Measurements from ENCODE around the gene TFPT. TPM values are rescaled to one million over a fixed set of nuclear protein-coding genes. Genes with fewer than 3 reads are reported as not detected.

The TFPT gene
- total and polyA plus RNA-seq, 2 of the 13 experiments (the other 11 are each of a cell fraction or from before 2014, with no cell fraction given): 8.4 to 10.7 TPM

DNA sequence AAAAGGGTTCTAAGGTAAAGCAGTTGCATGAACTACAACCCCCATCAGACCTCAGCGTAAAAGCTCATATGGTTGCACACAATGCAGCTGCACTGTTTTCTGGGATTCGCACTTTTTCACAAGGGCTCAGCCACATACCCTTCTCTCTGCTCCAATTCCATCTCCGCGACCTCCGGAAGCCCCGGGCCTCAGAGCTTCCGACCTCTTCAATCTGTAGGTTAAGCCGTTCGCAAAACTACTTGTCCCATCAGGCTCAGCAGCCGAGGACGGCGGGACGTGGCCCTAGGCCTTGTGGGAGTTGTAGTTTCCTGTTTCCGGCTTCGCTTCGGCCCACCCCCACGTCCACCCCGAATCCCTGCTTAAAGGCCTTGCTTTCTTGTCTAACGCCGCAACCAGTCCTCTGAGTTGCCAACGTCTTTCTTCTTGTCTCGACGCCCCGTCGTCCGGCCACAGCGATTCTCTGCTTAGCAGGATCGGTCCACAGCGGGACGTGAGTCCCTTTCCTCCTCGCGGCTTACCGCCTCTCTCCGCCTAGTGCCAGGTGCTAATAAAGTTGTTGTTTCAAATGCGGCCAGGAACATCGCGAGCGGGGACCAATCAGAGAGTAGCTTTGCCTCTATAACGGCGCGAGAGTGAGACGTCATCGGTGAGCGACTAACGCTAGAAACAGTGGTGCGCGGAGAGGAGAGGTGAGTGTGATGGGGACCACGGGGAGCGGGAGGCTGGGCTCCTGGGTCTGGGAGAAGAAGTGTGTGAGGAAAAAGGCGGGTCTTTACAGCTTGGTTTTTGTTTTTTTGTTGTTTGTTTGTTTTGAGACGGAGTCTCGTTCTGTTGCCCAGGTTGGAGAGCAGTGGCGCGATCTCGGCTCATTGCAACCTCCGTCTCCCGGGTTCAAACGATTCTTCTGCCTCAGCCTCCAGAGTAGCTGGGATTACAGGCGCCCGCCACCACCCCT is at the start of gene TFPT, which contains the start of gene PRPF31 (continued):
- TF ChIP-seq, protein P1, sequence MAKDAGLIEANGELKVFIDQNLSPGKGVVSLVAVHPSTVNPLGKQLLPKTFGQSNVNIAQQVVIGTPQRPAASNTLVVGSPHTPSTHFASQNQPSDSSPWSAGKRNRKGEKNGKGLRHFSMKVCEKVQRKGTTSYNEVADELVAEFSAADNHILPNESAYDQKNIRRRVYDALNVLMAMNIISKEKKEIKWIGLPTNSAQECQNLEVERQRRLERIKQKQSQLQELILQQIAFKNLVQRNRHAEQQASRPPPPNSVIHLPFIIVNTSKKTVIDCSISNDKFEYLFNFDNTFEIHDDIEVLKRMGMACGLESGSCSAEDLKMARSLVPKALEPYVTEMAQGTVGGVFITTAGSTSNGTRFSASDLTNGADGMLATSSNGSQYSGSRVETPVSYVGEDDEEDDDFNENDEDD (CRISPR knock-in tag; IDR thresholded peaks at IDR 0.05; ENCODE audit: borderline replicate concordance): peak; percentile 78
- peak; percentile 37 for TF ChIP-seq TEAD3 (CRISPR knock-in tag; optimal IDR thresholded peaks at IDR 0.05; ENCODE audit: borderline replicate concordance)
- 0 out of 2 replicates have a peak, but pooled peaks have one; percentile 63 for TF ChIP-seq ZBTB46 (CRISPR knock-in tag; IDR thresholded peaks at IDR 0.05; ENCODE audit: borderline replicate concordance)
- no peak; a peak in 1 of 4 replicates for TF ChIP-seq REST (IDR thresholded peaks at IDR 0.05; ENCODE audit: borderline replicate concordance in 1 of 2, low read depth in 1 of 2, low read length in 2 of 2)
- TF ChIP-seq, protein P2, sequence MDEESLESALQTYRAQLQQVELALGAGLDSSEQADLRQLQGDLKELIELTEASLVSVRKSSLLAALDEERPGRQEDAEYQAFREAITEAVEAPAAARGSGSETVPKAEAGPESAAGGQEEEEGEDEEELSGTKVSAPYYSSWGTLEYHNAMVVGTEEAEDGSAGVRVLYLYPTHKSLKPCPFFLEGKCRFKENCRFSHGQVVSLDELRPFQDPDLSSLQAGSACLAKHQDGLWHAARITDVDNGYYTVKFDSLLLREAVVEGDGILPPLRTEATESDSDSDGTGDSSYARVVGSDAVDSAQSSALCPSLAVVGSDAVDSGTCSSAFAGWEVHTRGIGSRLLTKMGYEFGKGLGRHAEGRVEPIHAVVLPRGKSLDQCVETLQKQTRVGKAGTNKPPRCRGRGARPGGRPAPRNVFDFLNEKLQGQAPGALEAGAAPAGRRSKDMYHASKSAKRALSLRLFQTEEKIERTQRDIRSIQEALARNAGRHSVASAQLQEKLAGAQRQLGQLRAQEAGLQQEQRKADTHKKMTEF (CRISPR knock-in tag; IDR thresholded peaks at IDR 0.05): peak; percentile 90
- TF ChIP-seq ZNF546 (CRISPR knock-in tag; conservative IDR thresholded peaks at IDR 0.05): 0 out of 2 replicates have a peak, but pooled peaks have one; percentile 37
- TF ChIP-seq PHB2 (IDR thresholded peaks at IDR 0.05; ENCODE audit: partially characterized antibody): no peak
- TF ChIP-seq, protein P3, sequence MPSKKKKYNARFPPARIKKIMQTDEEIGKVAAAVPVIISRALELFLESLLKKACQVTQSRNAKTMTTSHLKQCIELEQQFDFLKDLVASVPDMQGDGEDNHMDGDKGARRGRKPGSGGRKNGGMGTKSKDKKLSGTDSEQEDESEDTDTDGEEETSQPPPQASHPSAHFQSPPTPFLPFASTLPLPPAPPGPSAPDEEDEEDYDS (CRISPR knock-in tag; IDR thresholded peaks at IDR 0.05): peak; percentile 55; the same call in 1 of the 2 replicates
- TF ChIP-seq FOXA1 (IDR thresholded peaks at IDR 0.05): no peak
- TF ChIP-seq FOXA1 (CRISPR knock-in tag; IDR thresholded peaks at IDR 0.05): 0 out of 2 replicates have a peak, but pooled peaks have one; percentile 21
- TF ChIP-seq MAF1 (CRISPR knock-in tag; IDR thresholded peaks at IDR 0.05; ENCODE audit: borderline replicate concordance): no peak
- TF ChIP-seq GZF1 (CRISPR knock-in tag; IDR thresholded peaks at IDR 0.05): no peak
- 0 out of 2 replicates have a peak, but pooled peaks have one; percentile 85 for TF ChIP-seq ZNF343 (CRISPR knock-in tag; IDR thresholded peaks at IDR 0.05)
- TF ChIP-seq, protein P4, sequence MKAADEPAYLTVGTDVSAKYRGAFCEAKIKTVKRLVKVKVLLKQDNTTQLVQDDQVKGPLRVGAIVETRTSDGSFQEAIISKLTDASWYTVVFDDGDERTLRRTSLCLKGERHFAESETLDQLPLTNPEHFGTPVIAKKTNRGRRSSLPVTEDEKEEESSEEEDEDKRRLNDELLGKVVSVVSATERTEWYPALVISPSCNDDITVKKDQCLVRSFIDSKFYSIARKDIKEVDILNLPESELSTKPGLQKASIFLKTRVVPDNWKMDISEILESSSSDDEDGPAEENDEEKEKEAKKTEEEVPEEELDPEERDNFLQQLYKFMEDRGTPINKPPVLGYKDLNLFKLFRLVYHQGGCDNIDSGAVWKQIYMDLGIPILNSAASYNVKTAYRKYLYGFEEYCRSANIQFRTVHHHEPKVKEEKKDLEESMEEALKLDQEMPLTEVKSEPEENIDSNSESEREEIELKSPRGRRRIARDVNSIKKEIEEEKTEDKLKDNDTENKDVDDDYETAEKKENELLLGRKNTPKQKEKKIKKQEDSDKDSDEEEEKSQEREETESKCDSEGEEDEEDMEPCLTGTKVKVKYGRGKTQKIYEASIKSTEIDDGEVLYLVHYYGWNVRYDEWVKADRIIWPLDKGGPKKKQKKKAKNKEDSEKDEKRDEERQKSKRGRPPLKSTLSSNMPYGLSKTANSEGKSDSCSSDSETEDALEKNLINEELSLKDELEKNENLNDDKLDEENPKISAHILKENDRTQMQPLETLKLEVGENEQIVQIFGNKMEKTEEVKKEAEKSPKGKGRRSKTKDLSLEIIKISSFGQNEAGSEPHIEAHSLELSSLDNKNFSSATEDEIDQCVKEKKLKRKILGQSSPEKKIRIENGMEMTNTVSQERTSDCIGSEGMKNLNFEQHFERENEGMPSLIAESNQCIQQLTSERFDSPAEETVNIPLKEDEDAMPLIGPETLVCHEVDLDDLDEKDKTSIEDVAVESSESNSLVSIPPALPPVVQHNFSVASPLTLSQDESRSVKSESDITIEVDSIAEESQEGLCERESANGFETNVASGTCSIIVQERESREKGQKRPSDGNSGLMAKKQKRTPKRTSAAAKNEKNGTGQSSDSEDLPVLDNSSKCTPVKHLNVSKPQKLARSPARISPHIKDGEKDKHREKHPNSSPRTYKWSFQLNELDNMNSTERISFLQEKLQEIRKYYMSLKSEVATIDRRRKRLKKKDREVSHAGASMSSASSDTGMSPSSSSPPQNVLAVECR (CRISPR knock-in tag; IDR thresholded peaks at IDR 0.05; ENCODE audit: borderline replicate concordance): peak; percentile 94
